ENCODE results near the gene TRMT44.
"Not testable (repeated sequence)": the region's sequence is repeated elsewhere in the genome, so short reads cannot be mapped to it uniquely, and the experiment has no call there.

Gene TRMT44

DNA sequence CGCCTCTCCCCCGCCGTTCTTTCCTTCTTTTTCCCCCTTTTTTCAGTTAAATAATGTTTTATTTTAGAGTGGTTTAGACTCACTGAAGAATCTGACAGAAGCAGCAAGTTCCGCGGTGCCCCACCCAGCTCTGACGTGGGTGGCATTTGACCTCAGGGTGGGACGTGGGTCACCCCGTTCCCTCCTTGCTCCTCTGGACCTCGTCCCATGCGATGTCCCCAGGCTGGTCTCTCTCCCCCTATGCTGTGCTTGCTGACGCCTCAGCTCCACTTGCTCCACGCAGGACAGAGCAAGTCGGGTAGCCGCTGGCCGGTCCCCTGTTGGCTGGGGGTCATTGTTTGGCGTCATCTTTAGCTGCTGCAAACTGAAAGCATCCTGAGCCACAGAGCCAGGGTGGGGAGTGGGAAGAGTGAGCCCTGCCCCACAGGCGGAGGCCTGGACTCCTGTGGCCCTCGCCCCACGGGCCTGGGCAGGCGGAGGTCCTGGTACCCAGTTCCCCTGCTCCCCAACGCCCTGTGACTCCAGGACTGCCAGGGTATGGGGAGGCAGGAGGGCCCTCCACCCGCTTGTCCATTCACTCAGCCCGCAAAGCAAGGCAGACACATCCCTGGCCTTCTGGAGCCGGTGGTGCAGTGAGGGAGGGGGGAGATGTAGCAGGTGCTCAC, 30.8 kb downstream of the TRMT44 start:
- DNase-seq: no peak

DNA sequence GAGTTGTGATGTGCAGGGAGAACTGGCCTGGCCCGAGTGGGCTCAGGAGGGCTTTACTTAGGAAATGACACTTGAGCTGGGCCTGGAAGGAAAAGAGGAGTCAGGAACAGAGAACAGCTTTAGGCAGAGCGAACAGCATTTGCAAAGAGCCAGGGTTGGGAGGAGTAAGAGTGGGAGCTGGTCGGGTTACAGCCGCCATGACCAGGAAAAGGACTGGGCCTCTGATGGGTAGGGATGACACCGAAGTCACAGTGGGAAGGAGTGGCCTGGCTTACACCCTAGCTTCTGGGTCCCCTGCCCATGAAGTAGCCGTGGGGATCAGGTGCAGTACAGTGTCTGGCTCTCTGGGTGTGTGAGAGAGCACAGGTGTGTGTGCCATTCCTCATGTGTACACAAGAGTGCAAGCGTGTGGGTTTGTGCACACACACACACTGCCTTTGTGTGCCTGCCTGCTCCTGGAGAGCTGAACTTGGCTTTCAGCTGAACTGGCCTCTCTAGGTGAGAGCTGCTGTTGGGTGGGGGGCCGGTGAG, 31.6 kb downstream of the TRMT44 start:
- no peak for DNase-seq

DNA sequence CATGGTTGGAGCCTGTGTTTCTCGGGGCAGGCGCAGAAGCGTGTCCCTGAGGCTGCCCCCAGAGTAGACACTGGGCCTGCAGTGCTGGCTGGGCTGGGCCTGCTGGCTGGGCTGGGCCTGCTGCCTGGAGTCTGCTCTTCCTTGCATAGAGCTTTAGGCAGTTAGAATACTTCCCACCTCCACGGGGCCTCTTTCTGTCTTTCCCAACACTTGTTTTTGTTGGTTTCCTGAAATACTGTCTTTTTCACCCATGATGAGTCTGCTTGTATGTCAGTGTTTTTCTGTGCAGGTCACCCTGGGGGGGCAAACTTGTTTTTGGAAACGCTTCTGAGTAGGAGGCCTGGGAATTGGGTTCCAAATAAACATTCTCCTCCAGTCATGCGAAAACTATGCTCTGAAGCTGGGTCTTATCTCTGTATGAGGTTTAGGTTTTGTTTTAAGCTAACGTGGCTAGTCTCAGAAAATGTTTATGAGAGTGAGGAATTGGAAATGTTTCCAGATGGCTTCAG, 32.2 kb downstream of the TRMT44 start:
- DNase-seq: no peak

DNA sequence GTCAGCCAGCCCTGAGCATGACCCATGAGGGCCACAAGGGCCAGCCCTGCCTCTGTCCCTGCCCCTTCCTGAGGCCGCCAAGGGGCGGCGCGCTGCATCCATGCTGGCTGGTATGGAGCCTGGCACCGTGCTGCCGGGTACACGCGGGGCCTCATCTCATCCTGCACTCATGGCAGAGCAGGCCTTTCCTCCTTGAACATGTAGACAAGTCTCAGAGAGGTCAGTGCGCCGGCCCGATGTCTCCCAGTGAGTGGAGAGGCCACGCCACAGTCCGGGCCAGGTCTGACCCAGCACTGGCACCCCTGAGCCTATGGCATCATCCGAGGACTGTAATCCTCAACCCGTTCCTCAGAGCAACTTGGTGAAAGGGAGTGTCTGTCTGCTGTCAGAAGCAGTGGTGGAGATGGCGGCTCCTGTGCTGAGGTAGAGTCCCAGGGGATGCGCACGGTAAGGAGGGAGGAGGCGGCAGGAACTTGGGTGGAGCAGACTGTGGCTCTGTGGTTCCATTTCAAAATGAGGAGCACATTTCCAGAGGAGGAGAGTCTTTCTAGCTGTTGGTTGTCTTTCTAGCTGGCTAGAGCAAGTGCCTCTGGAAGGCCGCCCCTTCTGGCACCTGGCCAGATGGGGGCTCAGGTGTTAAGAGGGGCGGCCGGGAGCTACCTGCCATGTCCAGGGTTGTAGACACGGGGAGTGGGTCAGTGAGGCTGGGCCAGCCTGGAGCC, 32.8 kb downstream of the TRMT44 start:
- DNase-seq: no peak

DNA sequence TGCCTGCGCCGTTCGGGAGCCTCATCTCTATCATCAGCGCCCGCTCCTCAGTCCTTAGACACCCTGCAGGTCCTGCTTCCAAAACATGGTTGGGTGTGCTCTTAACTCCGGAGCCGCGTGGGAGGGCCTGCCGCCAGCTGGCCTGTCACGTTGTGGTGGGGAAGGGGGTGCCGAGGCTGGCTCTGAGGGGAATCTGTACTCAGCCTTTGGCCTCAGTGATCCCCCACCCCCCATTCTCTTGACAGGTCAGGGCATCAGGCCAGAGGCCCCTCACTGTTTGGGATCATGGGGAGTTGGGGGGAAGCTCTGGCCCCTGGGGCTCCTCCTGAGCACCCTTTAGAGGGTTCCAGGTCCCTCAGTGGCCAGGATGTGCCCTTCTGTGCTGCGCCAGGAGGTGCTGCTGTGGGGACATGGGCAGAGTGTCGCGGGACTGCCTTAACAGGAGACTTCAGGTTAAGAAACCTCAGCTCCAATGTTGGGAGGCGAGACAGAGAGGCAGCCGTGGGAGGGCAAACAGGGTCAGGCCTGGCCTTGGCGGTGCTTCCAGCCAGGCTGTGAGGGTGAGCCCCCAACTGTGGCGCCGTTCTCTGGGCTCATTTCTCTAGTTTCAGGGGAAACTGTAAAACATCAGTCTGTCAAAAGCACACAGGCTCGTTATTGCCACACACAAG, 33.5 kb downstream of the TRMT44 start:
- DNase-seq: no peak

DNA sequence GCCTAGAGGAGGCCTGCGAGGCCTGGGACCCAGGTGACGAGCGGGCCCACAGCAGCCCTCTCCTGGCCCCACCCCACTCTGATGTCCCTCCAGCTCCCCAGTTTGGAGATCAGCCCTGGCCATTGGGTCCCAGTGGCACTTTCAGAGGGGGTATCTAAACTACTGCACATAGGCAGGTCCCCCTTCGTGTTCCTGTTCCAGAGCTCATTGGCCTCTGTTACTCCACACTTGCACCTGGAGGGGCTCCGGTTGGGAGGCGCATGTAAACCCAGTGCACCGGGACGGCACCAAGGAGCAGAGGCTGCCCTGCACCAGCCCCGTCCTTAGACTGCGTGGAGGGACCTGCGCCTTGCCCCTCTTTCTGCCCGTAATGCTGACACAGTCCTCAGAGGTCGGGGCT, 34.3 kb downstream of the TRMT44 start:
- no peak for DNase-seq

DNA sequence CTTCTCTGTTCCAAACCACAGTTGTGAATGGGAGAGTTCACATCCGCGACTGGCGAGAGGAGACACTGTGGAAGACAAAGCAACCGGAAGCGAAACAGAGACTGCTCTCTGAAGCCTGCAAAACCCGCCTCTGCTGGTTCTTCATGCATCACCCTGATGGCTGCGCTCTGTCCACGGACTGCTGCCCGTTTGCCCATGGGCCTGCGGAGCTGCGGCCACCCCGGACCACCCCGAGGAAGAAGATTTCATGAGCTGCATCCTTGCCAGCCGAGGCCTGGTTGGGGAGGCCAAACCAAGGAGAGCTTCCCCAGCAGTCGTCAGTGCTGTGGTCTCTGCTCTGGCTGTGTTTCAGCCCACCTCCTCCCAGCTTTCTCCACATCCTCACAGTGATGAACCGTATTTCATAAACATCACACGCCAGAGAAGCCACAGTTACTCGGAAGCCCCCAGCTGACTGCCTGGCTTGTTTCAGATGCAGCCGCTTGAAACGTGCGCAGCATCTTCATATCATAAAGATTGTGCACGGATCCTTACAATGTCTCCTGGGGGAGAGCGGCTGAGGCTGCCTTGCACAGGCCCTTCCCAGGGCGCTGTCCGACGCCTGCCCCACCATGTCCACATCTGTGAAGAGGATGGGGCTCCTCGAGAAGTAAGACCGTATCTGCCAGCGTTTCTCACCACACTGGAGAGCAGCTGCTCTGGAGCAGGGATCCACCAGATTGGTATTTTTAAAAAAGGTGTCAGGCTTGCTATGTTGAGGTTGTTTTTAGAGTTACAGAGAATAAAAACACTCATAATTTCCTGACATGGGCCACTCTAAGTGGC, 35.4 kb downstream of the TRMT44 start:
- no peak for DNase-seq

DNA sequence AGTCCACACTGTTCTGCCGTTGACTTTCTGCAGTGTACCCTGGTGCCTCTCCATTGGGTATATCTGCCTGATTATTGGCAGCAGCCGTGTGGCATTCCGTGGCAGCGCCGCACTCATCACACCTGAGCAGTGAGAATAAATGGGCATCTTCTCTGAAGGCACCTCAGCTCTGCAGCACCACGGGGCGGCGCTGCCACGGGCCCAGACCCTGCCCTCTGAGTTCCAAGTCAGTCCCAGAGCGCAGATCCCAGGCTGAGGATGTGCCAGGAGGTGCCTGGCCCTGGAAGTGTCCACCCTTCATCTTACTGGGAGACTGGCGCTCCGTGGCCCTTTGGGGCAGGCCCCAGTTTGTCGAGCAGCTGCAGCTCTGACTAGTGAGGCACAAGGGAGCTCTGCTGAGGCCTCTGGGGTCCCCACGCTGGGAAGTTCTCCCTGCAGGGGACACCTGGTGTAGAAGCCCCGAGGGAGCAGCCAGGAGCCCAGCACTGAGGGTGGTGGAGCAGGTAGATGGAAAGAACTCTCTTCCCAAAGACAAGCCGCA, 36.6 kb downstream of the TRMT44 start:
- no peak for DNase-seq

DNA sequence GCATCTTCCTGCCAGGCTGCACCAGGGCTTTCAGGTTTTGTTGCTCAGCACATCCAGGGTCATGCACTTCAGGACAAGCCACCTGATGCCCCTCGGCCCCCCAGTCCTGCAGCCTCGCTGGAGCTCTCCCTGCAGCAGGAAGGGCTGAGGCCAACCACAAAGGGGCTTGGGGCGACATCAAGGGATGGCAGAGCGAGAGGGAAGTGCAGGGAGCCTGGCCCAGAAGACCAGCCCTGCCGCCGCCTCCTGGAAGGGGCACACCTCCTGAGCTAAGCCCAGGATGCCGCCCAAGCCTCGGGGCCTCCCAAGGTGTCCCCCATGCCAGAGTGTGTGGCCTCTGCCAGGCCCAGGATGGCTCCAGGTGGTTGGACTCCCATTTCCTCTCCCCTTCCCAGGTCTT, 37.1 kb downstream of the TRMT44 start:
- DNase-seq: no peak

DNA sequence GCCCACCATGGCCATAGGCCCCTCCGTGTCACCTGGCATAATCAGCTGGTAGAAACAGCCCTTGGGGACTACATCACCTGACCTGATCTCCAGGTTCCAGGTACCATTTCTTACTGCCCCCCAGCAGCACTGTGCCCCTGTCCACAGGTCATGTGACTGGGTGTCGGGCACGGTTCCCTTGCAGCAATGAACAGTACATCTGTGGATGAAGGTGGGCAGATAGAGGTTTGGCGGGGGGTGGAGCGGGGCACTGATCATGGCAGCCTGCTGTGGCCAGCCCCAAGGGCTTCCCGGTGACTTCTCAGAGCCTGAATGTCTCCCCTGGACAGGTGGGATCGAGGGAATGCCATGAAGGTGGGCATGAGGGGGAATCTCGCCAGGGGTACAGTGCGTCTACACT, 37.8 kb downstream of the TRMT44 start:
- DNase-seq: no peak

DNA sequence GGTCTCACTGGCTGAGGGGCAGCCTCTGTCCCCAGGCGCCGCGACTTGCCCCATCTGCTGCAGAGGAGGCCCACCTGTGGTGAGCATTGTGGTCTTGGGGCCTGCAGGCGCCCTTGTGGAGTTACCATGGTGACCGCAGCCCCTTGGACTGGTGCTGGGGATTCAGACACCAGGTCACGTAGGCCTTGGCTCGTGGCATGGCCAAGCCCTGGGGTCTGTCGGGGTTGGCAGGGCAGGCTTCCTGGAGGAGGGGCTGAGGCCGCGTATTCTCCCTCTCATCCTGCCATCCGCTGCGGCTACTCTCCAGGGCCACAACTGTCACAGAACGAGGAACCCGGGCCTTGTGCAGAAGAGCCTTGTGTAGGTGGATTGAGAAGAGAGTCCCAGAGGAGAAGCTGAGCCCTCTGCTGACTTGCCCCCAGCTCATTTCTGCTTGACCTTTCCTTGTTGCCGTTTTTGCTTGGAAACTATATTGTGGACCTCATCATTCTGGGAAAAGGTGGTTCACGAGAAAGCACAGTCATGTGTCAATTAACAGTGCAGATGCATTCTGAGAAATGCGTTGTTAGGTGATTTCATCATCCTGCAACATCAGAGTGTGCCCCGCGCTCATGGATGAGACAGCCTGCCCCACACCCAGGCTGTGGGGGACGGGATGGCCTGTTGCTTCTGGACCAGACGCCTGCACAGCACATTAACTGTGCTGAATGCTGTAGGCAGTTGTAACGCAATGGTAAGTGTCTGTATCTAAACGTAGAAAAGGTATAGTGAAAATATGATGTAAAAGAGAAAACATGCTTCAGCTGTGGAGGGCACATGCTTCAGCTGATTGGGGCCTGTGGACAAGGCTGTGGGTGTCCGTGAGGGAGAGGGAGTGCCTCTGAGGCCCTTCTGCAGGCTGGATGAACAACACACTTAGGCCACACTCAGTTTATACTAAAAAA, 38.5 kb downstream of the TRMT44 start:
- no peak for DNase-seq

DNA sequence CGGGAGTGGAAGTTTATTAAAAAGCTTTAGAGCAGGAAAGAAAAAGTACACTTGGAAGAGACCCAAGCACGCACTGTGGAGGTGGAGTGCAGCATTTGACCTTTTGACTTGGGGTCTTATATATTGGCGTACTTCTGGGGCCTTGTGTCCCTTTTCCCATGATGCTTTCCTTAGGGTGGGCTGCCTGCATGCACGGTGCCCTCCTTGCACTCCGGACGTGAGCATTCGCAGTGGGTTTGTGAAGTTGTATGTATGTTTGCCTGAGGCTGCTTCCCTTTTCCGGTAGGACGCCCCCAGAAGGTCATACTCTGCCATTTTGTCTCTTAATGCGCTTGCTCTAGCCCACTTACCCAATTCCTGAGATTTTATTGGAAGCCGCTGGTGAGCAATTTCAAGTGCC, 39.6 kb downstream of the TRMT44 start:
- DNase-seq: no peak

DNA sequence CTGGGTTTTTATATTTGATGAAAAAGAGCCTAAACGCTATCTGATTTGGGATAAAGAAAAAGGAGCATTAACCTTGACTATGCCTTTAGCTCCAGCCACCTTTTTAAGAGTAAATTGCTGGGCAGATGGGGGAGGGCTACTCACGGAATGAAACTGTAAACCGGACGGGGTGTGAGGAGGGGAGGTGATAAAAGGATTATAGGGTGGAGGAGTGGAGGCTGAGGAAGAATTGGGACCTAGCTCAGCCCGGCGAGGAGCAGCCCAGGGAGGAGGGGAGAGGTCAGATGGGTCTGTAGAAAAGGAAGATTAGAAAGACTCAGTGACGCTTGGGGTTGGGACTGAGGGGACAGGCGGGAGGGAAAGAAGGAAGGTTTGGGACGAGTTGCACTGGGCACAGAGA, 46.1 kb downstream of the TRMT44 start:
- not testable (repeated sequence) for DNase-seq

DNA sequence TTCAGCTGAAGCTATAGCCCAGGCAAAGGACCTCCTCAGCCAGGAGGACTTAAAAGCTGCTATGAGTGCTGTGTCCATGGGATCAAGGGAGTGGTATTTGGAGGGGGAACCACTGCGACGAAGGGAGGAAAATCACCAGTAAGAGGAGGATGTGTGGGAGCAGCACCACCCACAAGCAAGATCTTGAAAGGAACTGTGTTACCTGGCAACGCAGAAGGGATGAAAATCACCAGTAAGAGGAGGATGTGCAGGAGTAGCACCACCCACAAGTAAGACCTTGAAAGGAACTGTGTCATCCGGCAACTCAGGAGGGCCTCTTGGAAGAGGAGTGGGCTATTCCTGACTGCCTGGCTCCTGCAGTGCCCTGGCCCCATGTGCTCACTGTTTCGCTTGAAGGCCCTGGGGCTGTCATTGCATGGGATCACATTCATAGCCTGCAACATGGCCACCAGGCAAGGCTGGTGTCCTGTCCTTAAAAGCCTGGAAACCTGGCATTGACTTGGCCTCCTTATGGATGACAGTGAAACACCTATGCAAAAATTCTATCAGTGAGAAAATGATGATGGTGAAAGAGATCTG, 48.3 kb downstream of the TRMT44 start:
- no peak for DNase-seq

DNA sequence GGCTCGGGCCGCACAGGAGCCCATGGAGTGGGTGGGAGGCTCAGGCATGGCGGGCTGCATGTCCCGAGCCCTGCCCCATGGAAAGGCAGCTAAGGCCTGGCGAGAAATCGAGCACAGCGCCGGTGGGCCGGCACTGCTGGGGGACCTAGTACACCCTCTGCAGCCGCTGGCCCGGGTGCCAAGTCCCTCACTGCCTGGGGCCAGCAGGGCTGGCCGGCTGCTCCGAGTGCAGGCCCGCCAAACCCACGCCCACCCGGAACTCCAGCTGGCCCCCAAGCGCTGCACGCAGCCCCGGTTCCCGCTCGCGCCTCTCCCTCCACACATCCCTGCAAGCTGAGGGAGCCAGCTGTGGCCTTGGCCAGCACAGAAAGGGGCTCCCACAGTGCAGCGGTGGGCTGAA, 50.9 kb downstream of the TRMT44 start:
- not testable (repeated sequence) for DNase-seq

DNA sequence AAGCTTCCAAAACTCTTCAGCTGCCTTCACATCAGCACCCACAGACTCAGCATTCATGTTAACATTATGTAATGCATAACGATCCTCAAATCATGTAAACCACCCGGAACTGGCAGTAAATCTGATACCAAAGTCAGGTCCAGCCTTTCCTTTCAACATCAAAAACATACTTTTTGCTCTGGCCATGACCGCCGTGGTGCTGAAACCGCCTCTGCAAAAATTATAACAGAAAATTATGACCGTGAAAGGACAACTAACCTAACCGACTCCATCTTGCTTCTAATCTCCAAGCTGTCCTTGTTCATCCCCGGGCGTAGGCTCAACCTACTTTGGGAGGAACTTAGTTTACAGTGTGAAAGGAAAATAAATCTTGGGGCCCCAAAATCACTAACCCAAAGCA, 51.6 kb downstream of the TRMT44 start:
- DNase-seq: no peak

DNA sequence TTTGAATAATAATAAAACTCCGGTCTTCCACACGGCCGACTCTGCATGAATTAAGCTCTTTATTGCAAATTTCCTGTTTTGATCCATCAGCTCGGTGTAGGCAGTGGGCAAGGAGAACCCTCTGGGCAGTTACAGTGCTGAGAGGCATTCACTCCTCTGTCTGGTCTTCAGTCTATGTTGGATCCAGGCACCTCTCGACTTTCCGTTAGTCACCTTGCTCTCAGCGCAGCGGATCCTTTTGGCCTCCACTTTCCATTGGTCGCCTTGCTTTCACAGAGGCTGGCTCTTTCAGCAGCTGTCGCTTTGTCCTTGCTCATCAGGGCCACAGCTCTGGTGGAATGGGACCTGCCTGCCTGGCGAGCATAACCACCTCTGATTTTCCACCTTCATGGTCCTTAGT, 52.9 kb downstream of the TRMT44 start:
- no peak for DNase-seq

DNA sequence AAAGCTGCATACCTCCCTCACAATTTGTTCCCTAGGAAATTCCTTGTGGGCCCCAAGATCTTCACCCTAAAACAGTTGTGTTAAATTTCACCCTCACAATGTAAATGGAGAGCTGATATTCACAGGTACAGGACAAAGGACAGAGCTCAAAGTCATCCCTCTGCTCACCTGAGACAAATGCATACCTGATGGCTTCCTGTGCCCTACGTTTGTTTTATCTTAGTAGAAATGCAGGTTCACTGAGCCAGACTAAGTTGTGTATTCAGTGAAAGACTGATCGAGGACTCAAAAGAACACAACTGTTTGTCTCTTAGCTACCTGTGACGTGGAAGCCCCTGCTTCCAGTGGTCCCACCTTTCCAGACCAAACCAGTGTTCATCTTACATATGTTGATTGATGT, 53.6 kb downstream of the TRMT44 start:
- no peak for DNase-seq

DNA sequence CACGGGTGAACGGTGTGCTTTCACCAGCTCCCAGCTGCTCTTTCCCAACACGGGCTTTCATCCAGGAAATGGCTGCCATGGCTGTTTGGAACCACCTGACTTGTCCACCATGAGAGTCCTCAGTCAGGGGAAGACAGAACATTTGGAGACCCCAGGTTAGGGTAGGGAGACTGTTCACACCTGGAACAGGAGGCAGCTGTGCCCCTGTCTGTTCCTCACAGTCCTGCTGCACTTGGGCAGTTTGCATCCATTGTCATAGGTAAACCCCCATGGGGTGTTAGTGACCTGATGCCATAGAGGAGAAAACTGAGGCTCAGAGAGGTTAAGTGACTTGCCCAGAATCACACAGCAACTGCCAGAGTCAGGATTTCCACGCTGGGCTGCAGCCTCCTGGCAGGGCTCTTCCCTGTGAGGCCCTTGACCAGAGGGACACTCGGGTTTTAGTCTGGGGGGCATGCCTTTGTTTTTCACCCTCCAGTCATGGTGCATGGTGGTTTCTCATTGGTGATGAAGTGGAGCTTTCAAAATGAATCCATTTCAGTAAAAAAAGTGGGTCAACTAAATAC, 54.5 kb downstream of the TRMT44 start:
- no peak for DNase-seq

DNA sequence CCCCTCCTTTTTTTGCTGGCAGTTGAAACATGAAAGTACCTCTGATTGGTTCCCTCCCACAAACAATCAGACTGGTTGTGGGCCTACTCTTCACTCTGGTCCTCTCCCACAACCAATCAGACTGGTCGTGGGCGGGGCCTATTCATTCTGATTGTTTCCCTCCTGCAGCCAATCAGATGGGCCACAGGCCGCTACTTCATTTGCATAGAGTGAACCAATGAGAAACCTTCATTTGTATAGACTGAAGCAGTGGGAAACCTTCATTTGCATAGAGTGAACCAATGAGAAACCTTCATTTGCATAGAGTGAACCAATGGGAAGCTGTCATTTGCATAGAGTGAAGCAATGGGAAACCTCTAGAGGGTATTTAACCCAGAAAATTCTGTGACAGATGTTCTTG, 55.2 kb downstream of the TRMT44 start:
- DNase-seq: no peak

DNA sequence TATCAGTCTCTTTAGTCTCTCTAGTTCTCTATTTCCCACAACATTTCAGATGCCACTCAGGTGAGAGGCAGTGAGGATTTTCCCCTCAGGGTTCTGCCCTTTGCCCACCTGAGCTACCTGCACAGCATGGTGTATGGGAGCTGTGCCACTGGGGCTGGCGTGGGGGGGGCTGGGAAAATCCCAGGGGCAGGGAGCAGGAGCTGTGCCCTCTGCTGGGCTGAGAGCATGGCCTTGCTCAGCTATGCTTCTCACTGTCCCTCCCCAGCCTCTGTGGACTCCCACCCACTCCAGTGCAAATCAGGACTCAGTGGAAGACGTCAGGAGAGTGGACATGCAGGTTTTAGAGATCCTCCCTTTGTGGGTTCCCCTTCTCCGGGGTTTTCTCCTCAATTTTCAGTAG, 57.2 kb downstream of the TRMT44 start:
- no peak for DNase-seq
